ENCODE results near the gene CPNE1.
A peak's percentile ranks its signal among the peaks of the same experiment; 100 is the strongest.

Gene CPNE1

GRCh38 chr20:35618263-35619131, 46.2 kb downstream of the CPNE1 start:
- DNase-seq, result peak in 1 of 5 experiments; percentile 43

DNA sequence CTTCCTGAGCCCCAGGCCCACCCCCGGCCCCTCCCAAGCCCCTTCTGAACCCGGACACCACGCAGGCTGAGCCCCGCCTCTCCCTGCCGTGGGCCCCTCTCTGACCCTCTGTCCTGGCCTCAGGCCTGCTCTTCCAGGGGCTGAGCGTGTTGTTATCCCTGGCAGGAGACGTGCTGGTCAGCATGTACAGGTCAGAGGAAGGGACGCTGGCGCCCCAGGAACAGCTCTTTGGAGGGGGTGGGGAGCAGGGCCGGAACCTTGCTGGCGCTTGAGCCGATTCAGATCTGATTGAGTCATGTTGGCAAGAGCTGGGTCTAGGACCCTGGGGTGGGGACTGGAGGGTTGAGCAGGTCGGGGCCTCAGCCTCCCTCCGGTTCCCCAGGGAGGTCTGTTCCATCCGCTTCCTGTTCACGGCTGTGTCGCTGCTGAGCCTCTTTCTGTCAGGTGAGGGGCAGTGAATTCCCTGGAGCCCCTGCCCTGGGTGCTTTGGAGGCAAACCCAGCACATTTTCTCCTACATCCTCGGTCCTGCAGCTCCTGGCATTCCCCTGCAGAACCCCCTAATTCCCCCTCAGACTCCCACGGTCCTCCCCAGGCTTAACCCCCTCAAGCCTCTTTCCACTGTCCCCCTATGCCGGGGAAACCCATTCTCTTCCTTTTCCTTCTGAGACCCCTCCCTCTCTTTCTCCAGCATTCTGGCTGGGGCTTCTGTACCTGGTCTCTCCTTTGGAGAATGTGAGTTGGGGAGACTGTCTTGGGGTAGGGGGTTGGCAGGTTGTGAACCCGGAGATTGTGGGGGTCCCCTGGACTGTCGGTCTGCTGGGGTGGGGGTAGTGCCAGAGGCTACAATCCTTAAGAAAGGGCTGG, 47.1 kb downstream of the CPNE1 start:
- DNase-seq, result peak in 2 of 5 experiments; percentile 19 to 66

- DNase-seq, result peak in 4 of 5 experiments; percentile 40 to 52 (median 51)
Observed at GRCh38 chr20:35616465-35617396, 48.0 kb downstream of the CPNE1 start.

GRCh38 chr20:35615667-35616464, 48.8 kb downstream of the CPNE1 start, which contains the start of gene SPAG4:
TSS of gene SPAG4 (plus strand) at chr20:35615829. CDS start at chr20:35616004, 175 bp downstream.
- DNase-seq, result peak; percentile 99 to 100 (median 100)

GRCh38 chr20:35611482-35611881, 53.2 kb downstream of the CPNE1 start:
- no peak for DNase-seq

DNA sequence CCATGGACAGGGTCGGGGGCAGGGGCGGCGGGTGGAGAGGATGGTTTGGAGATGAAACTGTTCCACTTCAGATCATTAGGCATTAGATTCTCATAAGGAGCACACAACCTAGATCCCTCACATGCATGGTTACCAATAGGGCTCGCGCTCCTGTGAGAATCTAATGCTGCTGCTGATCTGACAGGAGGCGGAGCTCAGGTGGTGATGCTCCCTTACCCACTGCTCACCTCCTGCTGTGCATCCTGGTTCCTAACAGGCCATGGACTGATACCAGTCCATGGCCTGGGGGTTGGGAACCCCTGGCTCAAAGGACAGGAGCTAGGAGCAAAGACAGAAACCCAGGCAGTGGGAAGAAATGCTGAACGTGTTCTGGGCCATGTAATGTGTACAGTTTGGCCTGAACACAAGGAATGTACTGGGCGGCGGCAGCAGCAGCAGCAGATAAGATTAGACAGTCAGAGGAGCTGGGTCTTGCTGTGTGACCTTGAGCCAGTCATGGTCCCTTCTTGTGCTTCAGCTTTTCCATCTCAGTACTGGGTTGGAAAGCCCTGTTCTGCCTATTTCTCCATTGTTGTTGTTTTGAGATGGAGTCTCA, 53.8 kb downstream of the CPNE1 start:
- no peak for DNase-seq

DNA sequence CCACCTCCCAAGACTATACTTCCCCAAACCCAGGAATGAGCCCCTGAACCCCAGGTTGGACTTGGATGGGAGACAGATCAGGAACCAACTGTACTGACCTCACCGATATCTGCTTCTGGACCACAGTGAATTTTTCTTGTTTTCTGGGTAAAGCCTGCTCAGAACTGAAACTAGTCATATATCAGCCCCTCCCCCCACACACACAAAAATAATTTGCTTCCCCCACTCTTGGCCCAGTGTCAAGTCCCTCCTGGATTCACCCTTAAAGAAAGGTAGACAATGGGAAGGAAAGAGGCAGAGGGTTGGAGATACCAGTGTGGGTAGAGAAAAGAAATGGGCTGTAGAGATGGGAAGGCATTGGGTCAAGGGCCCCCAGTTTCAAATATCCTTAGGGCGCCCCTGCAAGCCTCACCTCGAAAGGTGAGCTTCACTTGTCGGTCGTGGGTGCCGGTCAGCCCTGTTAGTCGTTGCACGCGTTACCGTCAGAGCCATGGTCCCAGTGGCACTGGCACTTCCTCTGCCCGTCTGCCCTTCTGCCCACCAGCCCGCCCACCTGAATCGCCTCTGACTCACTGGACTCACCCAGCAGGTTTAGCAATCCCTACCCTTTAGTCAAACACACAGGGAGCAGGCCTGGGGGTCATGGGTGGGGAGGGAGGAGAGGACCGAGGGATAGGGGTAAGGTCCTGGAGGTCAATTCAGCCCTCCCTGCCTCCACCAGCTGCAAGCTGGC, 57.5 kb downstream of the CPNE1 start:
- DNase-seq, result no peak

- DNase-seq, result no peak
Observed at GRCh38 chr20:35606127-35606526, 58.6 kb downstream of the CPNE1 start.

DNA sequence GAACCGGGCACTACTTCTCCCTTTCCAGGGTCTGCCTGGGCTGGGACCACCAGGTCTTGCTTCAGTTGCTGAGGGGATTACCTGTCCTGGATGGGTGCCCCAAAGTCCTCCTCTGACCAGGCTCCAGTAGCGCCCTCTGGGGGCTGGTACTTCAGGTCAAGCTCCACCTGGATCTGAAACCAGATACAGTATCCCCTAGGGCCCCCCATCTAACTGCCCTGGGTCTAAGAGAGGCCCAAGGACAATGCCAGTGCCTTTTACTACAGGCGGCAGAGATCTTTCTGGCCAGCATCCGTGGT, 60.3 kb downstream of the CPNE1 start:
- no peak for DNase-seq

- no peak for DNase-seq
Observed at GRCh38 chr20:35603695-35604448, 60.8 kb downstream of the CPNE1 start.

- DNase-seq, result no peak
Observed at GRCh38 chr20:35602851-35603495, 61.7 kb downstream of the CPNE1 start.

- DNase-seq, result no peak
Observed at GRCh38 chr20:35601990-35602389, 62.7 kb downstream of the CPNE1 start.

GRCh38 chr20:35600993-35601973, 63.4 kb downstream of the CPNE1 start:
- peak; percentile 55 to 86 (median 69) for DNase-seq

DNA sequence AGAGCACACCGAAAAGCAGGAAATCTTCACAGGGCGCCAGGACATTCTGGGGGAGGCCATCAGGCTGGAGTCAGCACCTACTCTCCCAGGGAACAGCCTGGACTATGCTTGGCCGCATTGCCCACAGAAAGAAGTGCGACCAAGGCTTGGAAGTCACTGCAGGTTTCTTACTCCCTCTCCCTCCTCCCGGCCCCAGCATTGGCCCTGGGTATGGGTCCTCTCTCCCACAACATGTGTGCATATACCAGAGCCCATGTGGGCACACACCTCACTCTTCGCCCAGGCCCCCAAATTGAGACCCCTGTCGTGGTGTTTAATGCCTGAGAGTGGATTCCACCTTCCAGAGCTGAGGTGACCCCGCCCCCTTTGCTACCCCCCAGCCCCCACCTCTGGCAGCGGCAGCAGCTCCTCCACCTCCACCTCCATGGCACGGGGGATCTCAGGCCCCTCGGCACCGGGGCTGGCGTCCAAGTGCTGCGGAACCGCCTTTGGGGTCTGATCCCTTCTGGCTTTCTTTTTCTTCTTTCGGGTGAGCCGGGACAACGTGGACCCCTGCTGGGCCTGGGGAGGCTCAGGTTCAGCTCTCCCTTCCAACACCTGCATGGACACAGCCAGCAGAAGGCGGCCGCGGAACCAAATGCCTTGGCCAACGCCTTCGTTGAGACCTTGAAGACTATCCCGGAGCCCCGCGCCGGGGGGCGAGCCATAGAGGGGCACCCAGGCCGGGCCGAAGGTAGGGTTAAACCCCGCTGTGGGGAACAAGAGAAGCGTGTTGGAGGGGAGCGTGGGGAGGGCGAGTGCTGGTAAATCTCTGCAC, 64.3 kb downstream of the CPNE1 start:
- DNase-seq, result no peak

DNA sequence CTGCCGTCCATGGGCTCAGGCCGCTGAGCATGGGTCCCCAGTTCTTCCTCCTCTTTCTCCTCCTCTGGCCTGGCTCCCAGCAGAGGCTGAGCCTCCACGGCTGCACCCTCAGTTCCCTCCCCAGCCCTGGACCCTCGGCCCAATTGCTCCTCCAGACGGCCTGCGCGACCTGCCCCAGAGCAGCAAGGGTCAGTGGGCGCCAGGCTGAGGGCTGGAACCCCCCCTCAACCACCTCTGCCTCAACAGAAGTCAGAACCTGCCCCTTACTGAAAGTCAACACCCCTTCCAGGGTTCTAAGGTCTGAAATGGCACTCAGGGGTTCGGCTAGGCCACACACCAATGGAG, 65.0 kb downstream of the CPNE1 start:
- DNase-seq, result no peak

- no peak for DNase-seq
Observed at GRCh38 chr20:35598899-35599775, 65.6 kb downstream of the CPNE1 start.
